Psoas muscle (tissue), 8 donors: ENCODE results near the gene HSD17B8. TPM values are rescaled to one million over a fixed set of nuclear protein-coding genes. Genes with fewer than 3 reads are reported as not detected.
A peak's percentile ranks its signal among the peaks of the same experiment; 100 is the strongest.

Source experiments
- ATAC-seq, 4 donors: fragments of 200-7000 bp; cut with Tn5 transposase; one replicate each; pipeline ENCODE4 v1.9.1; 2020; ENCODE audit warnings: moderate library complexity in 3 of 4, mild to moderate bottlenecking in 2 of 4
- DNase-seq, 2 donors: peaks; one replicate each; pipeline ENCODE4 v3.0.0-alpha.2; 2020
- H3K27ac ChIP-seq: fragments of 200-600 bp; one replicate; pipeline ENCODE4 v1.8.0; 2022
- H3K27me3 ChIP-seq, 3 donors: fragments of 200-600 bp in 1 of 3; one replicate each; pipeline versions ENCODE4 v1.6.1 to v1.8.0; 2013 to 2022; ENCODE audit warnings: low read length in 2 of 3, mild to moderate bottlenecking in 2 of 3, moderate library complexity in 1 of 3; ENCODE audit not compliant: insufficient read depth in 3 of 3
- H3K36me3 ChIP-seq, 2 donors: fragments of 200-600 bp in 1 of 2; one replicate each; pipeline versions ENCODE4 v1.6.1 to v1.8.0; 2013 to 2022; ENCODE audit warnings: low read depth in 1 of 2, mild to moderate bottlenecking in 1 of 2, moderate library complexity in 1 of 2; ENCODE audit not compliant: insufficient read depth in 1 of 2
- H3K4me1 ChIP-seq: fragments of 200-600 bp; one replicate; pipeline ENCODE4 v1.8.0; 2022
- H3K4me3 ChIP-seq: fragments of 200-600 bp; one replicate; pipeline ENCODE4 v1.8.0; 2022; ENCODE audit warnings: mild to moderate bottlenecking
- H3K9me3 ChIP-seq: fragments of 200-600 bp; one replicate; pipeline ENCODE4 v1.8.0; 2022
- WGBS, 3 donors: extraction: QIAGEN DNeasy Blood & Tissue Kit; methylation state at CpG; one replicate each; pipeline versions ENCODE4 v1.1.6 to v1.1.7; 2013; 5-methylcytosine and 5-hydroxymethylcytosine counted together
- intact Hi-C, 2 donors: fragments of 100-400 bp; cut with DNase I; formaldehyde crosslinking; loops; one replicate each; pipeline versions ENCODE4 v1.11.0 to v1.14.2; 2022
- polyA plus RNA-seq, 3 donors: library from polyadenylated mRNA; stranded (reverse); fragments of 200-250 nt; gene quantifications; one replicate each; pipeline ENCODE4 v1.2.3, GENCODE V29; 2013
- total RNA-seq, 4 donors: library from RNA; stranded (reverse); fragmentation: NEBNext Ultra II Directional in 2 of 4; extraction: Animal tissue kit (Norgen Biotek cat#: 25700) in 2 of 4; gene quantifications; one replicate each; pipeline versions ENCODE4 v1.2.1 to v1.2.4, GENCODE V29; 2021 to 2023
- TF ChIP-seq, protein P1 (sequence below): fragments of 200-600 bp; IDR thresholded peaks from one replicate; pipeline ENCODE4 v1.8.0; 2022; ENCODE audit warnings: antibody characterized with exemption
- donor health status: healthy with polysubstance abuse.
- donor health status: DM: no; HTN: no; CAD: no; lungs with moderate emphysema.
- donor health status: Bipolar disorder and iron deficiency.
- donor health status: healthy.
- donor health status: DM: yes; HTN: yes; CAD: no.
- donor health status: DM: no; HTN: no; CAD: no.
- donor health status: DM: no; HTN: no; CAD: no.
- donor health status: DM: yes; HTN: yes; CAD: no.

The HSD17B8 gene
- total and polyA plus RNA-seq, 7 donors = 5.3 to 18.9 (median 10.3) TPM

- no peaks in the 10 kb centered on the region for H3K4me1 ChIP-seq
- TF ChIP-seq, protein P1, sequence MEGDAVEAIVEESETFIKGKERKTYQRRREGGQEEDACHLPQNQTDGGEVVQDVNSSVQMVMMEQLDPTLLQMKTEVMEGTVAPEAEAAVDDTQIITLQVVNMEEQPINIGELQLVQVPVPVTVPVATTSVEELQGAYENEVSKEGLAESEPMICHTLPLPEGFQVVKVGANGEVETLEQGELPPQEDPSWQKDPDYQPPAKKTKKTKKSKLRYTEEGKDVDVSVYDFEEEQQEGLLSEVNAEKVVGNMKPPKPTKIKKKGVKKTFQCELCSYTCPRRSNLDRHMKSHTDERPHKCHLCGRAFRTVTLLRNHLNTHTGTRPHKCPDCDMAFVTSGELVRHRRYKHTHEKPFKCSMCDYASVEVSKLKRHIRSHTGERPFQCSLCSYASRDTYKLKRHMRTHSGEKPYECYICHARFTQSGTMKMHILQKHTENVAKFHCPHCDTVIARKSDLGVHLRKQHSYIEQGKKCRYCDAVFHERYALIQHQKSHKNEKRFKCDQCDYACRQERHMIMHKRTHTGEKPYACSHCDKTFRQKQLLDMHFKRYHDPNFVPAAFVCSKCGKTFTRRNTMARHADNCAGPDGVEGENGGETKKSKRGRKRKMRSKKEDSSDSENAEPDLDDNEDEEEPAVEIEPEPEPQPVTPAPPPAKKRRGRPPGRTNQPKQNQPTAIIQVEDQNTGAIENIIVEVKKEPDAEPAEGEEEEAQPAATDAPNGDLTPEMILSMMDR = no peak
- DNase-seq = no peak
- H3K9me3 ChIP-seq = no peaks in the 10 kb centered on the region
- no peak overlapping the region for H3K4me3 ChIP-seq
- no peak overlapping the region for H3K27ac ChIP-seq
- no peak for ATAC-seq
- intact Hi-C loops = no loop called here
- H3K27me3 ChIP-seq = no peaks in the 10 kb centered on the region
- no peaks in the 10 kb centered on the region for H3K36me3 ChIP-seq
- 79 to 81% (median 80%) methylated on average over 9 of the region's 9 CpGs for whole genome bisulfite sequencing, 3 donors
Measured at GRCh38 chr6:33170176-33171015, 34.1 kb upstream of the HSD17B8 start.

GRCh38 chr6:33171016-33171879 is 33.2 kb upstream of the HSD17B8 start:
- Histone ChIP-seq H3K36me3 (no peaks in the 10 kb centered on the region), H3K4me1 (no peaks in the 10 kb centered on the region), H3K9me3 (no peaks in the 10 kb centered on the region), H3K27ac (no peak overlapping the region), H3K27me3 (no peaks in the 10 kb centered on the region), H3K4me3 (no peak overlapping the region)
- ATAC-seq (no peak), DNase-seq (peak in 1 of 2 donors; percentile 38)
- intact Hi-C loops = no loop called here
- 84 to 89% (median 87%) methylated on average over 9 to 11 of the region's 11 CpGs for WGBS, 3 donors
- TF ChIP-seq, protein P1 = no peak

- Histone ChIP-seq H3K27me3 (no peaks in the 10 kb centered on the region), H3K4me1 (no peaks in the 10 kb centered on the region), H3K27ac (no peak overlapping the region), H3K9me3 (no peaks in the 10 kb centered on the region), H3K36me3 (no peaks in the 10 kb centered on the region), H3K4me3 (no peak overlapping the region)
- ATAC-seq = no peak
- TF ChIP-seq, protein P1 = no peak
- 66 to 79% (median 72%) methylated on average over 7 to 8 of the region's 8 CpGs for WGBS, 3 donors
- DNase-seq = peak in 1 of 2 donors; percentile 46
- intact Hi-C loops = no loop called here
Measured at GRCh38 chr6:33171880-33172687, 32.4 kb upstream of the HSD17B8 start.

DNA sequence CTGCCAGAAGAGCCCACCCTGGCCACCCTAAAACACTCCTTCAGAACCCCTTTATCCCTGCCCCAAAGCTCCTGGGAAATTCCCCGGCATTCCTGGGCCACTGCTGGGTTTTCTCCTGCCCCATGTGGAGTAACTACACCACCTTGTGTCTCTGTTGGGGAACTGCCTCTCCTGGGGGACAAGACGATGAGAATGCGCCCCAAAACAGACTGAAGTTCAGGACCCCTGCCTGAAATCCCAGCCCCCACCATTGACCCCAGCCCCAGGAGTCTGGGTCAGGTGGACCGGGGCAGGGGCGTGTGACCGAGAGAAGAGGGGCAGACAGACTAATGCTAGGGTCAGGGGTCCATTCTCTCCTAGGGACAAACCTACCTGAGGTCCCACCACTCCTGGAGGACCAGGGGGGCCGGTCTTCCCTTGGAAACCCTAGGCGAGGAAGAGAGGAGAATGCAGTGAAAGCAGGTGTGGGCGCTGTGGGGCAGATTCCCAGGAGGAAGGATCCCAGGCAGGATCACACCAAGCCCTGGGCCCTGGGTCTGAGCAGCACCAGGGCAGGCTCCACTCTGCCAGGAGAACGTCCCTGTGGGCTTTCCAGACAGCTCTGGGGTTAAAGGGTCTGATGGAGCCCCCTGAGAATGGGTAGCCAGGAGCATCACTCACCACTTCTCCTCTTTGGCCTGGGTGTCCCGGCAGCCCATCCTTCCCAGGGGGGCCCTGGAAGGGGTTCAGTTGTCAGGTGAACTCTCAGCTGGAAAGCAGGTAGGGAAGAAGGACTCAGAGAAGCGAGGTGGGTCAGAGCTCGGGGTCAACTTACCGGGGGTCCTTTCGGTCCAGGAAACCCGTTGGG is 31.5 kb upstream of the HSD17B8 start:
- Histone ChIP-seq H3K36me3 (no peaks in the 10 kb centered on the region), H3K27ac (no peak overlapping the region), H3K9me3 (no peaks in the 10 kb centered on the region), H3K4me1 (no peaks in the 10 kb centered on the region), H3K4me3 (no peak overlapping the region), H3K27me3 (no peaks in the 10 kb centered on the region)
- WGBS, 3 donors = 68 to 72% (median 71%) methylated on average over 16 of the region's 16 CpGs
- TF ChIP-seq, protein P1 = peak; percentile 18
- intact Hi-C loops = no loop called here
- peak in 1 of 4 donors; percentile 47 for ATAC-seq
- peak in 1 of 2 donors; percentile 30 for DNase-seq
